Measurements from ENCODE around the gene CNTN6.

Gene CNTN6

GRCh38 chr3:1183320-1184048, 90.7 kb downstream of the CNTN6 start:
- DNase-seq = no peak

- no peak for DNase-seq
These were observed 97.7 kb downstream of the CNTN6 start for GRCh38 chr3:1190569-1190968.

- no peak for DNase-seq
These were observed 98.2 kb downstream of the CNTN6 start for GRCh38 chr3:1191026-1191425.

GRCh38 chr3:1195947-1196346, 103.1 kb downstream of the CNTN6 start:
- DNase-seq = no peak

GRCh38 chr3:1197051-1197450, 104.2 kb downstream of the CNTN6 start:
- no peak for DNase-seq

- DNase-seq = no peak
These were observed 107.5 kb downstream of the CNTN6 start for GRCh38 chr3:1200371-1200770.

- DNase-seq = no peak
These were observed 115.1 kb downstream of the CNTN6 start for GRCh38 chr3:1207904-1208303.

GRCh38 chr3:1214933-1215332, 122.1 kb downstream of the CNTN6 start:
- DNase-seq = no peak

- DNase-seq = no peak
These were observed 124.0 kb downstream of the CNTN6 start for GRCh38 chr3:1216856-1217255.

- DNase-seq = no peak
These were observed 134.3 kb downstream of the CNTN6 start for GRCh38 chr3:1227111-1227510.

GRCh38 chr3:1228289-1228688, 135.5 kb downstream of the CNTN6 start:
- DNase-seq = no peak

- no peak for DNase-seq
These were observed 138.1 kb downstream of the CNTN6 start for GRCh38 chr3:1230920-1231319.

GRCh38 chr3:1232276-1232675, 139.5 kb downstream of the CNTN6 start:
- DNase-seq = no peak

- no peak for DNase-seq
These were observed 142.8 kb downstream of the CNTN6 start for GRCh38 chr3:1235526-1236120.

GRCh38 chr3:1251282-1252060, 158.6 kb downstream of the CNTN6 start:
- no peak for DNase-seq

- no peak for DNase-seq
These were observed 159.2 kb downstream of the CNTN6 start for GRCh38 chr3:1252061-1252430.

- no peak for DNase-seq
These were observed 169.4 kb downstream of the CNTN6 start for GRCh38 chr3:1262246-1262645.

- DNase-seq = no peak
These were observed 170.3 kb downstream of the CNTN6 start for GRCh38 chr3:1263121-1263520.

- no peak for DNase-seq
These were observed 177.0 kb downstream of the CNTN6 start for GRCh38 chr3:1269808-1270207.

- DNase-seq = no peak
These were observed 179.9 kb downstream of the CNTN6 start for GRCh38 chr3:1272546-1273265.

- no peak for DNase-seq
These were observed 182.7 kb downstream of the CNTN6 start for GRCh38 chr3:1275495-1275894.

GRCh38 chr3:1287815-1288214, 195.0 kb downstream of the CNTN6 start:
- no peak for DNase-seq

- DNase-seq = no peak
These were observed 196.1 kb downstream of the CNTN6 start for GRCh38 chr3:1288805-1289494.
